Measurements from ENCODE around the gene CTNNA2. TPM values are rescaled to one million over a fixed set of nuclear protein-coding genes. Genes with fewer than 3 reads are reported as not detected.

CTNNA2 gene
- total and polyA plus RNA-seq, 9 of the 15 experiments (the other 6 are each of a cell fraction or from before 2014, with no cell fraction given) = 0.03 to 0.40 (median 0.15) TPM

GRCh38 chr2:80168037-80168436, 655.2 kb downstream of the CTNNA2 start:
- no peaks in the 10 kb centered on the region for H3K79me2 ChIP-seq (ENCODE audit: control insufficient read depth, insufficient read depth, low read length)
- peaks cover 5% of the 10 kb centered on the region; the same call in 1 of the 2 replicates for H3K9me3 ChIP-seq (replicated peaks; ENCODE audit: control insufficient read depth, insufficient read depth, low read depth, low read length)
- H3K9ac ChIP-seq (ENCODE audit: insufficient read depth in 1 of 2, low read depth in 2 of 2, low read length in 2 of 2) = no peak overlapping the region
- WGBS (ENCODE audit: insufficient coverage, low coverage, missing lambda C conversion rate) = 23% methylated on average over 2 of the region's 2 CpGs
- ChIA-PET CTCF (ENCODE audit: low intra/inter-chr PET ratio) (no interaction called here), POLR2A (no interaction called here)
- no peak overlapping the region for H3K4me3 ChIP-seq
- DNase-seq (ENCODE audit: extremely low read depth in 1 of 4, low spot score in 3 of 4) = no peak
- no TSS peak for BruUV-seq (replicated peaks)
- H3K36me3 ChIP-seq (ENCODE audit: control insufficient read depth, insufficient read depth, low read length) = no peaks in the 10 kb centered on the region
- in situ Hi-C loops (cut with MboI) = no loop called here
- intact Hi-C loops (cut with micrococcal nuclease) = loop anchor here (5.0 kb wide), 1 partner anchor 96 kb away; no protein-coding TSS in a partner anchor
- peak; percentile 24; the same call in 2 of the 3 replicates for ATAC-seq
- no peak for FAIRE-seq
- no peak overlapping the region for H3K27ac ChIP-seq (ENCODE audit: extremely low read depth, low read depth, low read length)
- H2AFZ ChIP-seq (ENCODE audit: low read depth, low read length) = no peak overlapping the region
- H3K4me1 ChIP-seq (replicated peaks in 1 of 2; ENCODE audit: control insufficient read depth in 2 of 2, insufficient read depth in 2 of 2, low read length in 2 of 2) = peaks cover 5 to 48% of the 10 kb centered on the region in 2 experiments; a peak in 4 of 5 replicates
- H3K4me2 ChIP-seq (ENCODE audit: insufficient read depth, low read length) = peak overlapping the region; percentile 10
- no peaks in the 10 kb centered on the region for H3K27me3 ChIP-seq (ENCODE audit: control insufficient read depth in 2 of 2, insufficient read depth in 2 of 2, low read length in 2 of 2)
- H3K9me1 ChIP-seq (ENCODE audit: control insufficient read depth, insufficient read depth, low read length) = no peaks in the 10 kb centered on the region
- no peaks in the 10 kb centered on the region for H4K20me1 ChIP-seq (replicated peaks; ENCODE audit: control insufficient read depth, insufficient read depth, low read length)
- no peak for TF ChIP-seq ZNF282 (CRISPR knock-in tag; IDR thresholded peaks at IDR 0.05)
- TF ChIP-seq ZNF507 (tag; conservative IDR thresholded peaks at IDR 0.05) = no peak
- peak; percentile 18; the same call in 1 of the 2 replicates for TF ChIP-seq SMARCE1 (IDR thresholded peaks at IDR 0.05)
- no peak for TF ChIP-seq NR2C2 (CRISPR knock-in tag; IDR thresholded peaks at IDR 0.05)
- peak; percentile 14; the same call in 1 of the 2 replicates for TF ChIP-seq NR2C2 (tag; IDR thresholded peaks at IDR 0.05)
- no peak for TF ChIP-seq ARID4B (CRISPR knock-in tag; IDR thresholded peaks at IDR 0.05)
- no peak for TF ChIP-seq U2AF1 (optimal IDR thresholded peaks at IDR 0.05; ENCODE audit: low read depth, low read length)
- no peak for TF ChIP-seq SMARCC2 (IDR thresholded peaks at IDR 0.05; ENCODE audit: low read depth)
- no peak for TF ChIP-seq NR2C1 (IDR thresholded peaks at IDR 0.05)
- TF ChIP-seq NR2C1 (tag; IDR thresholded peaks at IDR 0.05) = 0 out of 2 replicates have a peak, but pooled peaks have one; percentile 21
- TF ChIP-seq ESRRA (IDR thresholded peaks at IDR 0.05; ENCODE audit: borderline replicate concordance, low read depth) = peak; percentile 78
- TF ChIP-seq ZNF583 (CRISPR knock-in tag; IDR thresholded peaks at IDR 0.05) = no peak
- no peak for TF ChIP-seq JUN (IDR thresholded peaks at IDR 0.05; ENCODE audit: borderline replicate concordance, low read depth, low read length)
- no peak for TF ChIP-seq JUN (CRISPR knock-in tag; IDR thresholded peaks at IDR 0.05; ENCODE audit: borderline replicate concordance)
- no peak for TF ChIP-seq ZNF57 (CRISPR knock-in tag; IDR thresholded peaks at IDR 0.05)
- TF ChIP-seq CTBP1 (IDR thresholded peaks at IDR 0.05; ENCODE audit: borderline replicate concordance) = peak; percentile 13; the same call in 1 of the 2 replicates
- no peak for TF ChIP-seq CEBPZ (IDR thresholded peaks at IDR 0.05; ENCODE audit: borderline replicate concordance, low read depth, low read length)
- no peak for TF ChIP-seq ZNF212 (CRISPR knock-in tag; IDR thresholded peaks at IDR 0.05)

Data from K562 (cell line).